CD4-positive, alpha-beta memory T cell (primary cell): Measurements from ENCODE around the gene TMPRSS11E. TPM values are rescaled to one million over a fixed set of nuclear protein-coding genes. Genes with fewer than 3 reads are reported as not detected.

Source experiments
- polyA plus RNA-seq, 2 donors: library from polyadenylated mRNA; unstranded; fragments of 300-500 nt; fragmentation: Illumina TruSeq; gene quantifications; one replicate each; pipeline ENCODE4 v1.2.3, GENCODE V29; 2021
- total RNA-seq, 2 experiments: library from RNA; stranded (reverse); gene quantifications; one replicate each; pipeline ENCODE4 v1.2.3, GENCODE V29; 2021

The TMPRSS11E gene
- total and polyA plus RNA-seq, 4 experiments from 2014 or later: 0.27 TPM; not detected in 3

Other genes starting within 250 kb of the TMPRSS11E start
- not detected for gene TMPRSS11B, start 201.8 kb upstream of the TMPRSS11E start, total RNA-seq
- not detected for gene TMPRSS11B, start 201.8 kb upstream of the TMPRSS11E start, polyA plus RNA-seq
- gene YTHDC1, start 97.4 kb upstream of the TMPRSS11E start, total RNA-seq: 100 to 1,000 TPM; 187 to 201 TPM
- 10 to 100 TPM; 11.2 to 32.7 TPM for gene YTHDC1, start 97.4 kb upstream of the TMPRSS11E start, polyA plus RNA-seq
- not detected for gene UGT2B17, start 128.9 kb downstream of the TMPRSS11E start, total RNA-seq
- gene UGT2B17, start 128.9 kb downstream of the TMPRSS11E start, polyA plus RNA-seq: not detected
- gene UGT2B15, start 223.2 kb downstream of the TMPRSS11E start, total RNA-seq: not detected
- not detected for gene UGT2B15, start 223.2 kb downstream of the TMPRSS11E start, polyA plus RNA-seq